HG03432 (cell line): ENCODE data around the gene HYAL2.
"Not testable (repeated sequence)": the region's sequence is repeated elsewhere in the genome, so short reads cannot be mapped to it uniquely, and the experiment has no call there.

Experiments
- ATAC-seq: cut with Tn5 transposase; IDR thresholded peaks from one replicate; pipeline ENCODE4 v1.9.1; 2021; ENCODE audit warnings: mild to moderate bottlenecking, moderate library complexity; ENCODE audit not compliant: unreplicated experiment

The HYAL2 gene

DNA sequence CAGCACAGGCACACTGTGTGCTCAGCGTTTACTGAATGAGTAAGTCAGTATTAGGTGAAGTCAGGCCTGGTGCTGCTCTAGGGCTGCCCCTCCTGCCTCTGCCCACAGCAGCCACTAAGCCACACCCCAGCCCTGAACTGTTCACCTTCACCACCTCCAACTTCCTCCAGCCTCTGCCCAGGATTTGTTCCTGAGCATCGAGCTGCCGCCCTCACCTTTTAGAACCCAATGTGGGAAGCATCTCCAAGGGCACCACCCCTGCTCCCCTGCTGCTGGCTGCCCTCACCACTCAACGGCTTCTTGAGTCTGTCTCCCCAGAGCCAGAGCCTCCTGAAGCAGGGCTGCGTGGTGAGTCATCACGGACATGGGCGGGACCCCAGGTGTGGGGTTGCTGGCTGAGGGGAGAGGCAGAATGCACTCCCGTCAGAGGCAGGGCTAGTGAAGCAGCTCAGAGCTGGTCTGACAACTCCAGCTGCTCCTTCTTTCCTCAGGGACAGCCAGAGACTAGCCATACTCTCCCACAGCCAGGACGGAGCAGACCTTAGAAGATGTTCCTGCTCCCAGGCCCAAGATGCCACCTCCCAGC lies 5.8 kb downstream of the HYAL2 start:
- ATAC-seq, result no peak

DNA sequence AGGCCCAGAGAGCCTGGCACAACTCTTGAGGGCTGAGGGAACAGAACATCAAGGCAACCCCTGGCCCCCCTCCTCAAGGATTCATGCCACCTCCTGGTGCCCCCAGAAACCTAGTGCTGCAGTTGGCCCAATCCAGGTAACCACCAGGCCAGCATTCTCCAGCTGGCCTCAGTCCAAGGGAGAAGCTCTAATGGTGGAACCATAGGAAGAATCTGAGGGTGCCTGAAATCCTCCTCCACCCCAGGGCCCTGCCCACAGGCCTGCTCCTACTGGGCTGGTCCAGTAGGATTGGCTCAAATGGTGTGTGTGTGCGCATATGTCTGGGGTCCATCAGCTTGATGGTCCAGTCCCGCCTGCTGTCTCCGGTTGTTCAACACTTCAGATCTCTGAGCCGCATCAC lies 7.7 kb downstream of the HYAL2 start:
- no peak for ATAC-seq

DNA sequence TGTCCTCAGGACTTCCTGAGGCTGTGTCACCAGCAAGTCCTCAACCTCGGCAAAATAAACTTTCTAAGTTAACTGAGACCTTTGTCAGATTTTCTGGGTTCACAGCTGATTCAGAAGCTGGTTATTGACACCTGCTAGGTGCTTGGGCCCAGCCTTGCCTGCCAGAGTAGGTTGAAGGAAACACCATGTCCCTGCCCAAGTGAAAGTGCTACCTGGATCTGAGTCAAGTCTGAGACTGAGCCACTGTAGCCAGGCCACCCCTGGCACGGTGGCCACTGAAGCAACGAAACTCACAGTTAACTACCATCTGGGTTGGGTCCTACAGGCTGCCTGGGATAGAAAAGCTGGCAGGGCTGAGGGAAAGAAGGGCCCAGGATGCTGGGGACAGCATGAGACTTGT lies 8.2 kb downstream of the HYAL2 start:
- ATAC-seq, result no peak

DNA sequence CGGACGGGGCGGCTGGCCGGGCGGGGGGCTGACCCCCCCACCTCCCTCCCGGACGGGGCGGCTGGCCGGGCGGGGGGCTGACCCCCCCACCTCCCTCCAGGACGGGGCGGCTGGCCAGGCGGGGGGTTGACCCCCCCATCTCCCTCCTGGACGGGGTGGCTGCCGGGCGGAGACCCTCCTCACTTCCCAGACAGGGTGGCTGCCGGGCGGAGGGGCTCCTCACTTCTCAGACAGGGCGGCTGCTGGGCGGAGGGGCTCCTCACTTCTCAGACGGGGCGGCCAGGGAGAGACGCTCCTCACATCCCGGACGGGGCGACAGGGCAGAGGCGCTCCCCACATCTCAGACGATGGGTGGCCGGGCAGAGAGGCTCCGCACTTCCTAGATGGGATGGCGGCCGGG lies 10.5 kb downstream of the HYAL2 start:
- not testable (repeated sequence) for ATAC-seq

DNA sequence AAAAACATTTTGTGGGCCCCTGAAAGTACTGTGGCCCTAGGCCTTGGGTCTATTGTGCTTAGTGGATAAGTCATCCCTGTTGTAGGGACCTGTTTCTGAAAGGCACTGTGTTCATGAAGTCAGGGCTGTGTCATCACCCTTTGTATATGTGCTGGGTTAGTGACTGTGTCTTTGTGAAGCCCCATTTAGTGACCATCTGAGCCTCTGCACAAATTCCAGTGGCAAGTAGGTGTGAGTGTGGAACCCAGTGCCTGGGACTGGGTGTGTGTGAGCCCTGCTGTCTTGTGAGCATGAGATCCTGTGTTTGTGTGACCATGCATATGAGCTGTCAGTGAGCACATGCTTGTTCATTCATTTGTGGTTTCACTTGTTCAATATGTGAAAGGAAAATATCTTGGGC lies 17.9 kb downstream of the HYAL2 start:
- ATAC-seq, result no peak

DNA sequence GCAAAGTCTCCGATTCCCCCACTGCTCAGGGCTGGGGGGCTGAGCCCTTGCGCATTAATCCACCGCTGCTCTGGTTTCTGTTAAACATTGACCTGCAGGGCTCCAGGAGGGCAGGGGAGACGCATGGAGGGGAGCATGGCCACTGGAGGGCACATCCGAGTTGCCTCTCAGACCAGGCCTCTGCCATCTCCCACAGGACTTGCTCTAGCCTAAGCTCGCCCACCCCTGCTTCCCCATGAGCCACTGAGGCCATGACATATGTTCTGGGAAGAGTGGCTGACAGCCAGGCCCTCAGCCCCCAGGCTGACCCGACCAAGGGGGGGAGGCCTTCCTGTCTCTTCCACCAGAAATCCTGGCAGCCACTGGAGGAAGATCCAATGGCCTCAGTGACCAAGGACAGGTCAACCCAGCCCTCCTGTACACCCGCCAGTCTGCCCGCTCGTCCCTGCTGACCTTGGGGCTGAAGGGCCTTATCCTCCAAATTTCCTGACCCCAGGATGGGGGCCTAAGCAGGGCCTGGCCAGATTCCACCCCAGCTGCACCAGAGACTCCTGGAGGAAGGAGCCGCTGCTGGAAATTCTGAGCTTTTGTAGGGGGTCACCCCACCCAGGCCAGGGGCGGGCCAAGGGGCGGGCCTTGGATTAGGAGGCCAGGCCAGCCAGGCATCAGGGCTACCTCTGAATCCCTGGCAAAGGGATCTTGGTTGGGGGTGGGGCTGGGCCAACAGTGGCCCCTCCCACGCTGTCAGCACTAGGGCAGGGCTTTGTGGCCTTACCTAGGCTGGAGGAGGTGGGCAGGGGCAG lies 19.3 kb downstream of the HYAL2 start, which contains the start of gene HYAL1:
TSS of gene HYAL1 (minus strand) at position 562 of the 803 bp plus-strand sequence. CDS start 618 bp downstream, outside the sequence.
- ATAC-seq, result no peak

DNA sequence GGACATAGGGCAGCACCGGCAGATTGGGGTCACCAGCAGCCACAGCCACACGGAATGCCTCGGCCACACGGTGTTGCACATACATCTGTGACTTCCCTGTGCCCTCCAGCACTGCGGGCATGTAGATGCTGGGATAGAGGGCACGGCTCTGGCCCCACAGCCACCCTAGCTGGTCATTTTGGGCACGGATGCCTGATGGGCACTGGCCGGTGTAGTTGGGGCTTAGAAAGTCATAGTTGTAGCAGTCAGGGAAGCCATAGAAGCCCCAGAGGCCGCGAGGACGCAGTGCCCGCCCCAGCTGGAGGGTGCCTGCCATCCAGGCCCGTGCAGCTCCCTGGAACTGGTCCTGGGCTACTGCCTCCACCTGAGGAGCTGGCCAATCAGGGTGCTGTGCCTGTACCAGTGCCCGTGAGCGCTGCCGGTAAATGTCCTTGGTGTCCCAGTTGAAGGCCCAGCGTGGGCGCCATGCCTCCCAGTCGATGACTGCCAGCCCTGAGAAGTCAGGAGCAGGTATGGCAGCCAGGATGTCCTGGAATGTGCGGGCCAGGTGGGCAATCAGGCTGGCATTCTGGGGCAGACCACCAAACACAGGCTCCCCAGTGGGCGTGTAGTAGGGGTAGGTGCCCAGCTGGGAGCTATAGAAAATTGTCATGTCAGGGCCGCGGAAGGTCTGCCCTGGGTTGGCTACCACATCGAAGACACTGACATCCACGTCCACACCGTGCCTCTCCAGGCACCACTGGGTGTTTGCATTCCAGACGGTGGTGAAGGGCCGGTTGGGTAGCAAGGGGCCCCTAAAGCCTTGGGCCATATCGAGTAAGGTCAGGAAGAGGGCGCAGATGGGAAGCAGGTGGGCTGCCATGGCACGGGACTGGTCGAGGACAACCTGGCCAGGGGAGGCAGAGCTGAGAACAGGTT lies 20.2 kb downstream of the HYAL2 start:
- ATAC-seq, result no peak

DNA sequence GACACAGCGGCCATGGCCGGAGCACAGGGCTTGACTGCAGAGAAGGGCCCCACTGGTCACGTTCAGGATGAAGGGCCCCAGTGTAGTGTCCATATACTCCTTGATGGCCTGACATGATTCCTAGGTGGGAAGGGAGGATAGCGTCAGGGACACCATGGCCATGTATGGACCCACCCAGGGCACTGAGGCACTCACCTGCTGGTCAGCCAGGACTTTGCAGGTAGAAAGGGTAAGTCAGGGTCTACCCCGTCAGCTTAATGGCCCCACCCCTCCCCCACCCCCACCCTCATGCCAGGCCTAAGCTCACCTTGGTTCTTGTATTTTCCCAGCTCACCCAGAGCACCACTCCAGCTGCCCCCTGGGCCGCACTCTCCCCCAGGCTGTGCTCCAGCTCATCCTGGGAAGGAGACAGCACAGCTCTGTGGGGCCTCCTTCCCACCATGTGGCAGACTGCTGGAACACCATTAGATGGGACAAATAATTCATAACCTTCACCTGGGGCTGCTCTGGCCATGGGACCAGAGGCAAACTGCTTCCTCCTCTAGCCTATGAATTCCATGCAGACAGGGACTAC lies 21.8 kb downstream of the HYAL2 start:
- ATAC-seq, result no peak

DNA sequence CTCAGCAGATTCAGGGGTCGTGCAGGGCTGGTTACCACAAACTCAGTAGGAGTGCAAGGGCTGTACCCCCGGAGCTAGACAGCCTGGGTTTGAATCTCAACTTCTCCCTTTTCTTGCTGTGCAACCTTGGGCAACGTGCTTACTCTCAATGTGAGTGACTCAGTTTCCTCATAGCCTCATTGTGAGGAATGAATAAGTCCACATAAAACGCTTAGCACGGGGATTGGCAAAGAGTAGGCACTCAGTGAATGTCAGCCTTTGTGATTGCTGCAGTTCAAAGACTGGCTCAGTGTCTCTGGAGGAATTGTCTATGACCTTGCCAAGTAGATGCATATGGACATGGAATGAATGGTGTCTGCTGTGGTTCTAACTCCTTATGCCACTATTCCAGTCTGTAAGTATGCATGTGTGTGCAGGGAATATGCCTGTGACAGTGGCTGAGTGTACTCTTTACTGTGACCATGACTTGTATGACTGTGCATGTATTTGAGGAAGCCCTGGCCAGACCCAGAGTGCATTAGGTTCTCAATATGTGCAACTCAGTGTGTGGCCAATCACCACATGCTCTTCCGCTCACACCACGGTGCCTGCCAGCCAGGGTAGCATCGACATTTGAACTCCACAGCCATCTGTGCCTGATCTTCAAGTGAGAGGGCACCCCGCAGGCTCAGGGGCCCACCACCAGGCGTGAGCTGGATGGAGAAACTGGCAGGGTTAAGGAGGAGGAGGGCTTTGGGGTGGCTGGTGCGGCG lies 22.4 kb downstream of the HYAL2 start:
- no peak for ATAC-seq

DNA sequence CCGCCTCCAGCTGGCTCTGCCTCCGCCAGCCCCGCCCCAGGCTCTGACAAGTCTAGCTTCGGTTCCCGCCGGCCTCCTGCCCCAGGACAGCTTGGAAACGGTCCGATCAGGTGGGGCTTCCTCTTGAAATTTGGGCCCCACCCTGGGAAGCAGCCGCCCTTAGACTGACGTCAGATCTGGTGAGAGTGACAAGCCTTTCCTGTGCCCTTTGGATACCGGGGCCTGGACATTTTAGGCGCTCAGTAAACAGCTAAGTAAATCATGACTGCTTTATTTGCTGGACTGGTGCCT lies 23.0 kb downstream of the HYAL2 start:
- ATAC-seq, result no peak

DNA sequence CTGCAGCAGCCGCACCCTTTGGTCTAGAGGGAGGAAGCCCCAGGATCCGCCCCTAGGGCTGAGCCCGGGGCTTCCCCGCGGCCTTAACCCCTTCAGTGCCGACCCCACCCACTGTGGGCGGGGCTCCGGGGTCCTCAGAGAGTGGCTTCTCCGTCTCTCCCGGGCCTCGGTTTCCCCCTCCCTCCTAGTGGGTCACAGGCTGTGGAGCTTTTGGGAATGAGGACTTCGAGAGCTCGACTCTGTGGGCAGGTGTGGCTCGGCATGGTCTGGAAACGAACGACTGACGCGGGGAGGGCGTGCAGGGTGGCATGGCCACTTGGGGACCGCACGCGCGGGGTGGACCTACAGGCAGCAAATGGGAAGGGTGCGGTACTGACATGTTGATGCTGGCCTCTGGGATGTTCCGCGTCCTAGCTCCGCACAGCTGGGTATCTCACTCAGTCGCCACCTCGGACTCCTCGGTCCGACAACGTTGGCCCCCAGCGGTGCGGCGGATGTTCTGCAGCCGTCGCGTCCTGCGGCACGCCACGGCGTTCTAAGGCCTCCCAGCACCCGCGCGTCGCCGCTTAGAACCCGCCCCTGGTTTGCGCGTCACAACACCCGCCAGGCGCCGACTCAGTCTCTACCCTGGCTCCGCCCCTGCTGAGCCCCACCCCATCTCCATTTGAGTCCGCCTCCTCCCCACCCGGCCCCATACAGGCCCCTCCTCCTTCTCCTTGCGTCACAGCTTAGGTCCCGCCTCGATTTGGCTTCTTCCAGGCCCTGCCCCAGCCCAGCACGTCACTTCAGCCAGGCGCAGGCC lies 23.5 kb downstream of the HYAL2 start, which contains the start of the genes HYAL3 and NAA80:
TSS of gene HYAL3 (minus strand) at position 570 of the 802 bp plus-strand sequence. CDS start 3,803 bp downstream, outside the sequence.
TSS of gene NAA80 (minus strand) at position 570 of the 802 bp plus-strand sequence. CDS start 1,942 bp downstream, outside the sequence.
- peak; percentile 88 for ATAC-seq

DNA sequence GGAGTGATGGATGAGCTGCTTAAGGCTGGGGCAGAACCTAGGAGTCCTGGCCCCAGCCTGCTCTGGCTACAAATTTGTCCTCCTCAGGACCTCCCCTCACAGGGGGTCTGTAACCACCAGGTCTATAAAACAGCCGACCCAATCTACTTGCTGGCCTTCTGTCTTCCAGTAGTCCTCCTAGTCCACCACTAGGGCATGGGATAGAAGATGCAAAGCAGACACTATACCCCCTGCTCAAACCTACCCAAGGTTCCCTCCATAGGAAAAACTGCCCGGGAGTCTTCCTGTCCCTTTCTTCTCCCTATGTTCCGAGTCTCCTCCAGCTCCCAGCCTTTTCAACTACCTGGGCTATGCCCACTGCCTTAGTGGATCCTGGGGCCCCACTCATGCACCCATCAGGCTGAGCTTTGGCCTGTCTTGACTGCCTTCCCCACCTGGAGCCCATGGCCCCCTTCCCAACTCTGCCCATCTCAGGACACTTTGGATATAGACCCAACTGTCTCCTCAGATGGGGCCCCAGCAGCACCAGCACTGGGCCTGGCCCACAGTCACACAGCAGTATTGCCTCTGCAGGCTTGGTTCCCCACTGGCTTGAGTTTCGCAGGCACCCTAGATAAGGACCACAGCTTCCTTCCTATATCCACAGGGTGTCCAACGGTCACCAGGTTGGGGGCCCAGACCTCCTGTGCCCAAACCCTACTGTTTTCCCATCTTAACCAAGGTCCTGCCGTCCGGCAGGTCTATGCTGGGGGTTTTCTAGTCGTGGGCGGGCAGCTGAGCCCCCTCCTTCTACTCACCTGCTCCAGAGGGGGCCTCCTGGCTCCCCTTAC lies 24.4 kb downstream of the HYAL2 start:
- no peak for ATAC-seq

DNA sequence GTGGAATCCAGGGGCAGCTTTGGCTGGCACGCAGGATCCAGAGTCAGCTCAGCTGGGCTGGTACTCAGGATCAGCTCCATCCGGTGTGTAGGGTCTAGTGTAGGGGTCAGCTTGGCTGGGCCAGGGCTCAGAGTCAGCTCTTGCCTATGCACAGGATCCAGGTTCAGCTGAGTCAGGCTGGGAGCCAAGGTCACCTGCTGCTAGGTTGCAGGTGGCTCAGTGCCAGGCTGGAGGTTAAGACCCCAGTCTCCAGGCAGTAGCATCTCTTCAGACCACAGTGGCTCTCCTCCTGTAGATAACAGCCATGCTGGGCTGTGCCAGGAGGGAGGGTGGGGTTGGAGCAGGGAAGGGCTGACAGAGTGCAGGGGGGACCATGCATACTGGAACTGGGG lies 25.2 kb downstream of the HYAL2 start:
- no peak for ATAC-seq

DNA sequence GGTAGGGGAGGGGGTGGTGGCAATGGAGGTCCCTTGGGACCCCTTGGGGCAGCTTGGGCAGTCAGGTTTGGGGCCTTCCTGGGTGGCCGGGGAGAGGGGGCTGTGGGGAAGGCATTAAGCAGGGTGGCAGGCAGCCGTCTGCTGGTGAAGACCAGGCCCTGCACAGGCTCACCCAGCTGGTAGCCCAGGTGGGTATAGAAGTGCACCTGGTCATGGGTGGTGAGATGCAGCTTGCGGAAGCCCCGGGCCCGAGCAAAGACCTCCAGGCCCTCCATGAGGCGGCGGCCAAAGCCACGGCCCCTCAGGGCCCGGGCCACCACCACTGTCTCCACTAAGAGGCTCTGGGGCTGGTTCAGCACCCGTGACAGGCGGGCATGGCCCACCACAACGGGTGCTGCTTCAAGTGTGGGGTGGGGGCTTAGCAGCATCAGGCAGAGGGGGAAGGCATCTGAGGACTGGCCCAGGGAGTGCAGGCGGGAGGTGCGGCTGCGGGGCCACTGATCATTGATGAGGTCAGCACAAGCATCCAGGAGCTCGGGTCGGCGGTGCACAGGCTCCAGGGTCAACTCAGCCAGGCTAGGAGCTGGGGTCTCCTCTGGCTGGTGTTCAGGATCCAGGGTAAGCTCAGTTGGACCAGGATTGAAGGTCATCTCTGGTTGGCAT lies 25.7 kb downstream of the HYAL2 start:
- no peak for ATAC-seq

DNA sequence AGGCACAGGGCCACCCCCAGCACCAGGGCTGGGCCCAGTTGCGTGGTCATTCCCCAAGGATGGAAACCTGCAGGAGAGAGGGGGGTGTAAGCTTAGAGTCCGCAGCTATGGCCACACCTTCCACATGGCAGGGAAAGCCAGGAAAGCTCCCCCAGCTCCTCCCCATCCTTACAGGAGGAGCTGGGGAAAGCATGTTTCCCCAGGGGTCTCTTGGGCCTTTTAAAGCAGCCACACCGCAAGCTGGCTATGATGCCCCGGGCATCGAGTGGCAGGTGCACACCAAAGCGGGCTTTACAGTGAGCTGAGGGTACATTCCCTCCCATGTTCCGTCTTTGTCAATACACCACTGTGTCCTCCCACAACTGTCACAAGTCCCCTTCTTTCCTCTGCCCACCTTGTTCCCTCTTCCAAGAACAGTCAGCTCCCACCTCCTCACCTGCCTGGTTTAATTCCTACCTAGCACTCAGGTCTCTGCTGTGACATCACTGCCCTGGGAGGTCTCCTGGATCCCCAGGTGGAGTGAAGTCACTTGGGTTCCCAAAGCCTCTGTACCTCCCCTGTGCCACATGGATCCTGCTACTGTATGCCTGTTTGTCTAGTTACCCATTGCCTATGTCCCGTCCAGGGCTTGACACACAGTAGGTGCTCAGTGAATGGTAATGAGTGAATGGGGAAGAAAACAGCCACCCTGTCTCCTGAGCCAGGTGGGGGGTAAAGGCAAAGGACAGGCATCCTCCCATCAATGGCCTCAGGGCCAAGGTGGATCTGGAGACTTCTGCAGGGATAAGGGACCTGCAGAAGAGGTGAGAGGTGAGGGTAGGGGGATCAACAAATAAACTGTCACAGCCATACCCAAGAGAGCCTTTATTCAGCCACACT lies 26.8 kb downstream of the HYAL2 start:
- ATAC-seq, result no peak

DNA sequence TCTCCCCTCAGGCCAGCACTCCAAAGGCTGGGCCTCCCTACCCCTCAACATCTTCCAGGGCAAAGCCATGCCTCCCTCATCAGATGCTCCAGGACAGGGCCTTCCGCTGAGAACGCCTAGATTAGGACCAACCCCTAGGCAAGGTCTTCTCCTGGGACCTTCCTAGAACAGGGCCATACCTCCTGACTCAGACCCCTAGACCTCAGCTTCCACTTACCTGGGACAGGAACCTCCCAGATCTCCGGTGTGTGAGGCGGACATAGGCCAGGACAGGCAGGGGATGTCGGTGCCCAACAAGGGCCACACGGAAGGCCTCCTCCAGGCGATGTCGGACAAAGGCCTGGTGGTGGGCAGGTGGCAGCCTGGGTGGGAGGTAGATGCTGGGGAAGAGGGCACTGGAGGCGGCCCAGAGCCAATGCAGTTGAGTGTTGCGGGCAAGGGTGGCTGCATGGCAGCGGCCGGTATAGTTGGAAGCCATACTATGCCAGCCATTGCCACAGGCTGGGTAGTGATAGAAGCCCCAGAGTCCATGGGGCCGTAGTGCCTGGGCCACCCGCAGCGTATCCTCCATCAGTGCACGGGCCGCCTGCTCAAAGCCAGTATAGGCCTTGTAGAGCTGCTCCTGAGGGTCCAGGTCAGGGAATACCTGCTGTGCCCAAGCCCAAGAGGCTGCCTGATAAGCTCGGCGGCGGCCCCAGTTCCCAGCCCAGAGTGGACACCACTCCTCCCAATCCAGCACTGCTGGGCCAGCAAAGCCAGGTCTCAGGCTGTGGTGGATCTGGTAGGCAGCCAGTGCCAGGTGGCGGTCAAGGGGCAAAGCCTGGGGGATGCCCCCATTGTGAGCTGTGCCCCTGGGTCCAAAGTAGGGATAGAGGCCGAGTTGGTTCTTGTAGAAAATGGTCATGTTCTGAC lies 27.8 kb downstream of the HYAL2 start:
- no peak for ATAC-seq
